Kasumi-1 (cell line): ENCODE results near the gene HS3ST3A1.

Source experiments
- DNase-seq, 2 experiments: peaks; one replicate each; lab custom pipeline; 2025; lab: John Stamatoyannopoulos, UW

The HS3ST3A1 gene

GRCh38 chr17:13598353-13599167, 3.2 kb downstream of the HS3ST3A1 start:
- no peak for DNase-seq

GRCh38 chr17:13597723-13598347, 3.9 kb downstream of the HS3ST3A1 start:
- peak; percentile 25 to 42 for DNase-seq

GRCh38 chr17:13596241-13596923, 5.3 kb downstream of the HS3ST3A1 start:
- no peak for DNase-seq

- DNase-seq, result no peak
Observed at GRCh38 chr17:13595599-13595899, 6.2 kb downstream of the HS3ST3A1 start.

- DNase-seq, result peak; percentile 60 to 66
Observed at GRCh38 chr17:13594762-13595598, 6.7 kb downstream of the HS3ST3A1 start.

GRCh38 chr17:13594310-13594709, 7.4 kb downstream of the HS3ST3A1 start:
- no peak for DNase-seq

- no peak for DNase-seq
Observed at GRCh38 chr17:13593757-13594156, 8.0 kb downstream of the HS3ST3A1 start.

GRCh38 chr17:13593021-13593751, 8.5 kb downstream of the HS3ST3A1 start:
- no peak for DNase-seq

GRCh38 chr17:13592427-13592826, 9.3 kb downstream of the HS3ST3A1 start:
- DNase-seq, result no peak

GRCh38 chr17:13590441-13590840, 11.3 kb downstream of the HS3ST3A1 start:
- DNase-seq, result no peak

GRCh38 chr17:13589658-13590057, 12.1 kb downstream of the HS3ST3A1 start:
- DNase-seq, result no peak

GRCh38 chr17:13587487-13588338, 14.0 kb downstream of the HS3ST3A1 start:
- DNase-seq, result no peak

- DNase-seq, result no peak
Observed at GRCh38 chr17:13584701-13585080, 17.0 kb downstream of the HS3ST3A1 start.

GRCh38 chr17:13583996-13584700, 17.6 kb downstream of the HS3ST3A1 start:
- no peak for DNase-seq

- DNase-seq, result no peak
Observed at GRCh38 chr17:13582776-13583547, 18.8 kb downstream of the HS3ST3A1 start.

- DNase-seq, result no peak
Observed at GRCh38 chr17:13581925-13582324, 19.8 kb downstream of the HS3ST3A1 start.

- DNase-seq, result no peak
Observed at GRCh38 chr17:13580790-13581189, 20.9 kb downstream of the HS3ST3A1 start.

GRCh38 chr17:13576661-13577526, 24.8 kb downstream of the HS3ST3A1 start:
- no peak for DNase-seq
